ENCODE data around the gene HNMT.

- TF ChIP-seq JUND (IDR thresholded peaks at IDR 0.05) (no peak), CTCF (IDR thresholded peaks at IDR 0.05) (no peak)
Measured at GRCh38 chr2:138012968-138013367, 48.7 kb downstream of the HNMT start.

Measured in SK-N-SH (cell line).